ENCODE measurements around the gene FOXK1. TPM values are rescaled to one million over a fixed set of nuclear protein-coding genes. Genes with fewer than 3 reads are reported as not detected.

FOXK1 gene
- total and polyA plus RNA-seq, 12 donors: 4.8 to 63.1 (median 36.1) TPM

- Histone ChIP-seq H3K27me3 (no peaks in the 10 kb centered on the region), H3K9me3 (replicated peaks in 1 of 3) (no peaks in the 10 kb centered on the region), H3K27ac (peak overlapping the region in 2 of 5 donors; percentile 62 to 70), H3K4me1 (replicated peaks in 1 of 2) (peaks cover 31 to 61% of the 10 kb centered on the region in 2 donors), H3K36me3 (replicated peaks in 1 of 2) (no peaks in the 10 kb centered on the region), H3K4me3 (no peak overlapping the region)
- no peak for DNase-seq
- TF ChIP-seq POLR2A (IDR thresholded peaks at IDR 0.05) (no peak), CTCF (IDR thresholded peaks at IDR 0.05) (no peak)
- intact Hi-C loops (cut with DNase I): no loop called here
- WGBS, 4 donors: 53 to 66% (median 62%) methylated on average over 18 to 21 of the region's 21 CpGs
Measured at GRCh38 chr7:4706384-4707216, 24.5 kb downstream of the FOXK1 start.

GRCh38 chr7:4707217-4707741 lies 25.2 kb downstream of the FOXK1 start:
- no peaks in the 10 kb centered on the region for H3K9me3 ChIP-seq (replicated peaks in 1 of 3)
- H3K27me3 ChIP-seq: no peaks in the 10 kb centered on the region
- H3K4me1 ChIP-seq (replicated peaks in 1 of 2): peaks cover 29 to 62% of the 10 kb centered on the region in 2 donors
- H3K36me3 ChIP-seq (replicated peaks in 1 of 2): no peaks in the 10 kb centered on the region
- no peak overlapping the region for H3K4me3 ChIP-seq
- intact Hi-C loops (cut with DNase I): no loop called here
- TF ChIP-seq CTCF (IDR thresholded peaks at IDR 0.05): no peak
- TF ChIP-seq POLR2A (IDR thresholded peaks at IDR 0.05): no peak
- WGBS, 4 donors: 73 to 83% (median 75%) methylated on average over 22 of the region's 22 CpGs
- no peak for DNase-seq
- H3K27ac ChIP-seq: peak overlapping the region in 2 of 5 donors; percentile 62 to 70

- Histone ChIP-seq H3K27ac (peak overlapping the region in 2 of 5 donors; percentile 5 to 70), H3K36me3 (replicated peaks in 1 of 2) (no peaks in the 10 kb centered on the region), H3K4me1 (replicated peaks in 1 of 2) (peaks cover 29 to 62% of the 10 kb centered on the region in 2 donors), H3K4me3 (no peak overlapping the region), H3K9me3 (replicated peaks in 1 of 3) (no peaks in the 10 kb centered on the region), H3K27me3 (no peaks in the 10 kb centered on the region)
- no peak for DNase-seq
- intact Hi-C loops (cut with DNase I): no loop called here
- WGBS, 4 donors: 78 to 86% (median 83%) methylated on average over 7 to 12 of the region's 12 CpGs
- TF ChIP-seq POLR2A (IDR thresholded peaks at IDR 0.05) (no peak), CTCF (IDR thresholded peaks at IDR 0.05) (no peak)
Measured at GRCh38 chr7:4707980-4708411, 25.9 kb downstream of the FOXK1 start.

- H3K4me1 ChIP-seq (replicated peaks in 1 of 2): peaks cover 31 to 63% of the 10 kb centered on the region in 2 donors
- no peak overlapping the region for H3K27ac ChIP-seq
- DNase-seq: no peak
- intact Hi-C loops (cut with DNase I): no loop called here
- H3K36me3 ChIP-seq (replicated peaks in 1 of 2): no peaks in the 10 kb centered on the region
- H3K4me3 ChIP-seq: no peak overlapping the region
- WGBS, 4 donors: 81 to 94% (median 85%) methylated on average over 11 to 22 of the region's 22 CpGs
- no peak for TF ChIP-seq POLR2A (IDR thresholded peaks at IDR 0.05)
- TF ChIP-seq CTCF (IDR thresholded peaks at IDR 0.05): no peak
- H3K9me3 ChIP-seq (replicated peaks in 1 of 3): no peaks in the 10 kb centered on the region
- no peaks in the 10 kb centered on the region for H3K27me3 ChIP-seq
Measured at GRCh38 chr7:4709187-4709586, 27.1 kb downstream of the FOXK1 start.

All from adrenal gland (tissue), 12 donors.